ENCODE data around the gene FRAT1. TPM values are rescaled to one million over a fixed set of nuclear protein-coding genes. Genes with fewer than 3 reads are reported as not detected.

Gene FRAT1
- polyA plus RNA-seq, 1 donor from 2014 or later: 10.8 TPM

DNA sequence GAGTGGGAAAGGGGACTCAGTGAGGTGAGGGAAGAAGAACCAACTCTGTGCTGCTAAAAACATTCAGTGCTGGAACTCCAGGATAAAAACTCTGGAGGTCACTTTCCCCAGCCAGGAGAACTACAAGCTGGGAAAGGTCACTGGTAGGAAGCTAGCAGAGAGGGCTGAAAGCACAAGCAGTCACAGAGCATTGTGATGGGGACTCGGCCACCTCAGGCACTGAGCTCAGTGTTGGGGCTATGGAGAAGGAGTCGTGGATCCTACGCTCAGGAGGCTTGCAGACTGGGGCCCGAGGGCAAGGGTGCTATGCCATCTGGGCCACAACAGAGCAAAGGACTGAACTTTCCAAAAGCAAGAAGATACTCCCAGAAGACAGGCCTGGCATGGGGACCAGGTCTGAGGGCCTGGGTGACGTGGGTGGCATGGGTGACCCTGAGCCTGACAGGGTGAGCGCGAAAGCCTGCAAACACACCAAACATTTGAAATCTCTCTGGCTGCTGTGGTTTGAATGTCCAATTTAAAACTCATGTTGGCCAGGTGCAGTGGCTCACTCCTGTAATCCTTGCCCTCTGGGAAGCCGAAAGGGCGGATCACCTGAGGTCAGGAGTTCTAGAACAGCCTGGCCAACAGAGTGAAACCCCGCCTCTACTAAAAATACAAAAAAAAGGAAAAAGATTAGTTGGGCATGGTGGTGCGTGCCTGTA is 16.8 kb upstream of the FRAT1 start:
- Histone ChIP-seq H3K9me2 (ENCODE audit: insufficient read depth, low read length) (no peaks in the 10 kb centered on the region), H3F3A (ENCODE audit: insufficient read depth, low read length, poor library complexity, severe bottlenecking) (no peaks in the 10 kb centered on the region), H3K79me2 (replicated peaks; ENCODE audit: insufficient read depth, low read length) (no peaks in the 10 kb centered on the region), H3K4me3 (ENCODE audit: low read length) (no peak overlapping the region), H3K36me3 (ENCODE audit: insufficient read depth, low read length) (no peaks in the 10 kb centered on the region), H3K27me3 (ENCODE audit: insufficient read depth, low read depth, low read length) (no peaks in the 10 kb centered on the region), H3K9me3 (ENCODE audit: low read length) (no peaks in the 10 kb centered on the region), H3K27ac (ENCODE audit: low read length) (no peak overlapping the region), H3K9ac (ENCODE audit: low read length) (no peak overlapping the region), H3K4me2 (ENCODE audit: low read length) (no peak overlapping the region), H2AFZ (ENCODE audit: low read depth, low read length) (no peak overlapping the region), H4K20me1 (ENCODE audit: insufficient read depth) (no peaks in the 10 kb centered on the region)
- TF ChIP-seq EZH2 (IDR thresholded peaks at IDR 0.05; ENCODE audit: borderline replicate concordance, insufficient read depth, low read length, poor library complexity, severe bottlenecking): no peak
- TF ChIP-seq SMC3 (conservative IDR thresholded peaks at IDR 0.05; ENCODE audit: poor library complexity): no peak

DNA sequence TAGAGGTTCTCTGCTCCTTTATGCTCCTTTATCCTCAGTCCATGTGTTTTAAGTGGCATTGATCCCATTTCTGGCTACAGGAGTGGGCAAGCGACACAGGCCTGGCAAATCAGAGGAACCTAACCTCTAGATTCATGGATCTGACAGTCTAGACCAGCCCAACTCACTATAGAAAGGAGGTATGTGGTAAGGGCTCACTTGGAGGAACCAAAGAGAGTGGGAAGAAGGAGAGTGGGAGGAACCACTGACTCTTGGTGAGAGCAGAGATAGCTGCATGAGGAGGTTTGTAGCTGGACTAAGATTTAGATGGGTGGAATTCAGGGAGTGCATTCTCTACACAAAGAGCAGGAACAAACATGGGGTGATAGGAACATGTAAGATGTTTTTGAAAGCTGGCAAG is 11.6 kb upstream of the FRAT1 start:
- H3K79me2 ChIP-seq (replicated peaks; ENCODE audit: insufficient read depth, low read length): no peaks in the 10 kb centered on the region
- H3K36me3 ChIP-seq (ENCODE audit: insufficient read depth, low read length): no peaks in the 10 kb centered on the region
- H3K9me3 ChIP-seq (ENCODE audit: low read length): no peaks in the 10 kb centered on the region
- no peaks in the 10 kb centered on the region for H3K27me3 ChIP-seq (ENCODE audit: insufficient read depth, low read depth, low read length)
- H2AFZ ChIP-seq (ENCODE audit: low read depth, low read length): no peak overlapping the region
- TF ChIP-seq CTCF (IDR thresholded peaks at IDR 0.05; ENCODE audit: poor library complexity, severe bottlenecking) (no peak), EZH2 (IDR thresholded peaks at IDR 0.05; ENCODE audit: borderline replicate concordance, insufficient read depth, low read length, poor library complexity, severe bottlenecking) (no peak), MXI1 (conservative IDR thresholded peaks at IDR 0.05; ENCODE audit: poor library complexity, severe bottlenecking) (no peak), SMC3 (conservative IDR thresholded peaks at IDR 0.05; ENCODE audit: poor library complexity) (no peak), RAD21 (conservative IDR thresholded peaks at IDR 0.05) (no peak), REST (IDR thresholded peaks at IDR 0.05; ENCODE audit: borderline replicate concordance) (no peak), POLR2AphosphoS5 (IDR thresholded peaks at IDR 0.05) (no peak), EP300 (conservative IDR thresholded peaks at IDR 0.05; ENCODE audit: poor library complexity, severe bottlenecking) (no peak), TAF1 (IDR thresholded peaks at IDR 0.05; ENCODE audit: low read depth) (no peak)
- H3K27ac ChIP-seq (ENCODE audit: low read length): no peak overlapping the region
- no peaks in the 10 kb centered on the region for H3F3A ChIP-seq (ENCODE audit: insufficient read depth, low read length, poor library complexity, severe bottlenecking)
- H3K9me2 ChIP-seq (ENCODE audit: insufficient read depth, low read length): no peaks in the 10 kb centered on the region
- no peak overlapping the region for H3K9ac ChIP-seq (ENCODE audit: low read length)
- no peaks in the 10 kb centered on the region for H4K20me1 ChIP-seq (ENCODE audit: insufficient read depth)
- no peak overlapping the region for H3K4me2 ChIP-seq (ENCODE audit: low read length)
- H3K4me3 ChIP-seq (ENCODE audit: low read length): no peak overlapping the region
